GM18909 (cell line): ENCODE results near the gene ZNF226.
"Not testable (repeated sequence)": the region's sequence is repeated elsewhere in the genome, so short reads cannot be mapped to it uniquely, and the experiment has no call there.

Experiments used
- ATAC-seq: cut with Tn5 transposase; IDR thresholded peaks from one replicate; pipeline ENCODE4 v1.9.1; 2021; ENCODE audit warnings: mild to moderate bottlenecking; ENCODE audit not compliant: unreplicated experiment, poor library complexity

The ZNF226 gene

DNA sequence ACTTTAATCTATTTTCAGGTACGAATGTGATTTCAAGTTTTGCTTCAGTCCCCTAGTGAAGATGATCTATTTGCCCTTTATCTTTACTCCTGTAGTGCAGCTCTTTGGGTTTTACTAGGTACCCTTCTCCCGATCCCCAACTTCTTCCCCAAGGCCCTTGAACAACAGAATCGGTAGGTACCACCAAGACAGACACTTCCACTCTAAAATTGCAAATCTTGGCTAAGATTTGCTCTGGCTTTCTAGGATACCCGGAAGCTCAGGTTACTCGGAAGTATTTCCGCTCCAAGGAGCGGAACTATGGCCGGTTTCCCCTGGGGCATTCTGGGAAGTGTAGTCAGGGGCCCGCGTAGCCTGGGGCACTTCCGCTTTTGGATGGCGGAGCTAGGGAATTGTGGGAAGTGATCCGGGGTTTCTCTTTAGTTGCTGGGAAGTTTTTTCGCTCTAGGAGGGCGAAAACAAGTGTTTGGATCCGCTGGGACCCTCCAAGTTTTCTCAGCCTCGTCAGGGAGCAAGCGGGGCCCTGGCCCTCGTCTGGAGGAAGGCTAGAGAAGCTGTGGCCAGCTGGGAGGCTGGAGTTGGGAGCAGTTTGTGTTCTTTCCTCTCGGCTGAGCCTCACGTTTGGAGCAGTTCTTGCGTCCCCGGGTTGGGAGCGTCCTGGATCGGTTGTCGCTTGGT, 42.4 kb downstream of the ZNF226 start:
- peak; percentile 93 for ATAC-seq

DNA sequence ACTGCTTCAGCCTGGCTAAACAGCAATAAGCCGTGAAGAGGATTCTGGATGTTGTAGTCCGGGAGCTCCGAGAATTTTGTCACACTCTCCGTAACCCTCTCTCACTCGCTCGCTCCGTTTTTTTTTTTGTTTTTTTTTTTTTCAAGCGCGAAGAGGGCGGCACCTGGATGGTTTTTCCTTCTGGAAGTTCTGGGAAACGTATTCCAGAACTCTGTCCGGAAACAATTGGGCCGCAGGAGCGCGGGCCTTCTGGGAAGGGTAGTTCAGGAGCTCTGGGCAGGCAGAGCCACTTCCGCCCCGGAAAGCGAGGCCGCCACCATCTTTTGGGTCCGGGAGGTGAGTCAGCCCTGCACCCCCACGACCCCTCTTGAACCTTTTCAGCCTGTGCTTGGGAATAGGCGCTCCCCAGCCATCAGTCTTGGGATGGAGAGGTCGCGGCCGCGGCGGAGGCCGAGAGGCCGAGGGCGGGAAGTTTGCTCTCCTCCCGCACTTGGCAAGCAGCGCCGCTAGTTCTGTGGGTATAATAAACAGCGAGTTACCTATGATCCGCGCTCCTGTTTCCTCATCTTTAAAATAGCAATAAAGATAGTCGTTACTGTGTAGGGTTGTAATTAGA, 47.5 kb downstream of the ZNF226 start, which contains the start of gene ZNF227:
TSS of gene ZNF227 (plus strand) at position 283 of the 616 bp plus-strand sequence. CDS start 5,261 bp downstream, outside the sequence.
- ATAC-seq: peak; percentile 91

- ATAC-seq: peak; percentile 13
These were observed 48.0 kb downstream of the ZNF226 start for GRCh38 chr19:44212866-44213346.

- ATAC-seq: not testable (repeated sequence)
These were observed 55.0 kb downstream of the ZNF226 start for GRCh38 chr19:44219926-44220325.

GRCh38 chr19:44220761-44221160, 55.9 kb downstream of the ZNF226 start:
- not testable (repeated sequence) for ATAC-seq

- ATAC-seq: not testable (repeated sequence)
These were observed 56.4 kb downstream of the ZNF226 start for GRCh38 chr19:44221291-44221690.
